ENCODE data around the gene XPNPEP2.

Gene XPNPEP2

GRCh38 chrX:129783291-129783713 lies 44.5 kb downstream of the XPNPEP2 start:
- TF ChIP-seq CTCF (IDR thresholded peaks at IDR 0.05; ENCODE audit: low read depth, low read length, missing control alignments) = no peak
- no peak overlapping the region for H3K4me3 ChIP-seq (ENCODE audit: low read depth, low read length)
- no peak for DNase-seq (ENCODE audit: low read depth)
- in situ Hi-C loops (cut with HindIII; ENCODE audit: low sequenced_read_pairs) = no loop called here

- in situ Hi-C loops (cut with HindIII; ENCODE audit: low sequenced_read_pairs) = no loop called here
- no peak overlapping the region for H3K4me3 ChIP-seq (ENCODE audit: low read depth, low read length)
- TF ChIP-seq CTCF (IDR thresholded peaks at IDR 0.05; ENCODE audit: low read depth, low read length, missing control alignments) = no peak
These were observed 45.6 kb downstream of the XPNPEP2 start for GRCh38 chrX:129784371-129784770.

GRCh38 chrX:129785160-129785947 lies 46.6 kb downstream of the XPNPEP2 start:
- H3K4me3 ChIP-seq (ENCODE audit: low read depth, low read length) = no peak overlapping the region
- TF ChIP-seq CTCF (IDR thresholded peaks at IDR 0.05; ENCODE audit: low read depth, low read length, missing control alignments) = no peak
- no peak for DNase-seq (ENCODE audit: low read depth)
- in situ Hi-C loops (cut with HindIII; ENCODE audit: low sequenced_read_pairs) = no loop called here

More at GRCh38 chrX:129784371-129784770, 45.6 kb downstream of the XPNPEP2 start:
- DNase-seq (ENCODE audit: low read depth) = no peak

GRCh38 chrX:129786210-129786651 lies 47.5 kb downstream of the XPNPEP2 start:
- in situ Hi-C loops (cut with HindIII; ENCODE audit: low sequenced_read_pairs) = no loop called here
- H3K4me3 ChIP-seq (ENCODE audit: low read depth, low read length) = no peak overlapping the region
- no peak for TF ChIP-seq CTCF (IDR thresholded peaks at IDR 0.05; ENCODE audit: low read depth, low read length, missing control alignments)
- no peak for DNase-seq (ENCODE audit: low read depth)

- H3K4me3 ChIP-seq (ENCODE audit: low read depth, low read length) = no peak overlapping the region
- in situ Hi-C loops (cut with HindIII; ENCODE audit: low sequenced_read_pairs) = no loop called here
- DNase-seq (ENCODE audit: low read depth) = no peak
- no peak for TF ChIP-seq CTCF (IDR thresholded peaks at IDR 0.05; ENCODE audit: low read depth, low read length, missing control alignments)
These were observed 48.7 kb downstream of the XPNPEP2 start for GRCh38 chrX:129787336-129788055.

GRCh38 chrX:129788527-129788926 lies 49.7 kb downstream of the XPNPEP2 start:
- in situ Hi-C loops (cut with HindIII; ENCODE audit: low sequenced_read_pairs) = no loop called here
- no peak overlapping the region for H3K4me3 ChIP-seq (ENCODE audit: low read depth, low read length)
- no peak for DNase-seq (ENCODE audit: low read depth)
- TF ChIP-seq CTCF (IDR thresholded peaks at IDR 0.05; ENCODE audit: low read depth, low read length, missing control alignments) = no peak

Measured in astrocyte of the cerebellum (primary cell).